Natural killer cell (primary cell): ENCODE measurements around the gene BDP1. TPM values are rescaled to one million over a fixed set of nuclear protein-coding genes. Genes with fewer than 3 reads are reported as not detected.
A peak's percentile ranks its signal among the peaks of the same experiment; 100 is the strongest.

Source experiments
- ATAC-seq, 3 donors: fragments of 150-1000 bp in 2 of 3; fragments of 200-7000 bp in 1 of 3; cut with Tn5 transposase; 1 replicate in 1 of 3; 2 replicates in 2 of 3; pipeline ENCODE4 v1.10.0; 2021; ENCODE audit warnings: mild to moderate bottlenecking in 2 of 3, moderate library complexity in 2 of 3
- DNase-seq, 2 donors: peaks; one replicate each; pipeline versions ENCODE4 v3.0.0 to v3.0.0-alpha.2; 2013 to 2021; ENCODE audit warnings: mixed read lengths in 1 of 2
- H3K27ac ChIP-seq: one replicate; pipeline ENCODE4 v1.5.1; 2013; ENCODE audit warnings: mild to moderate bottlenecking, low read length
- H3K27me3 ChIP-seq: one replicate; pipeline ENCODE4 v1.6.1; 2013; ENCODE audit warnings: low read length; ENCODE audit not compliant: control insufficient read depth, insufficient read depth
- H3K36me3 ChIP-seq: one replicate; pipeline ENCODE4 v1.6.1; 2013; ENCODE audit warnings: low read length; ENCODE audit not compliant: control insufficient read depth, insufficient read depth
- H3K4me1 ChIP-seq: one replicate; pipeline ENCODE4 v1.6.1; 2013; ENCODE audit warnings: low read length; ENCODE audit not compliant: control insufficient read depth, insufficient read depth
- H3K4me3 ChIP-seq: one replicate; pipeline ENCODE4 v1.5.1; 2013; ENCODE audit warnings: low read length
- H3K9me3 ChIP-seq: one replicate; pipeline ENCODE4 v1.6.1; 2013; ENCODE audit warnings: low read length; ENCODE audit not compliant: control insufficient read depth, insufficient read depth
- H3K27ac Mint-ChIP-seq, 2 donors: one replicate each; pipeline ENCODE4 v1.8.0; 2022; ENCODE audit warnings: mild to moderate bottlenecking in 2 of 2, mixed read lengths in 2 of 2, moderate library complexity in 1 of 2
- H3K27me3 Mint-ChIP-seq, 2 donors: one replicate each; pipeline ENCODE4 v1.8.0; 2022; ENCODE audit warnings: low read depth in 2 of 2, mixed read lengths in 2 of 2
- H3K36me3 Mint-ChIP-seq: one replicate; pipeline ENCODE4 v1.8.0; 2022; ENCODE audit warnings: mixed read lengths
- H3K4me1 Mint-ChIP-seq, 2 donors: one replicate each; pipeline ENCODE4 v1.8.0; 2022; ENCODE audit warnings: mixed read lengths in 2 of 2
- H3K4me3 Mint-ChIP-seq: one replicate; pipeline ENCODE4 v1.8.0; 2022; ENCODE audit warnings: mild to moderate bottlenecking, moderate library complexity, mixed read lengths
- H3K9me3 Mint-ChIP-seq, 2 donors: one replicate each; pipeline ENCODE4 v1.8.0; 2022; ENCODE audit warnings: mixed read lengths in 2 of 2
- WGBS: methylation state at CpG from one replicate; pipeline ENCODE4 v1.1.7; 2013; ENCODE audit warnings: missing lambda C conversion rate; ENCODE audit not compliant: insufficient coverage; 5-methylcytosine and 5-hydroxymethylcytosine counted together
- intact Hi-C: fragments of 100-400 bp; cut with micrococcal nuclease; formaldehyde crosslinking; loops from one replicate; pipeline ENCODE4 v1.14.2; 2022
- total RNA-seq, 4 donors: library from RNA; stranded (reverse); fragments of 120-200 nt in 1 of 4; gene quantifications; one replicate each; pipeline versions ENCODE4 v1.2.3 to v1.2.4, GENCODE V29; 2013 to 2022
- TF ChIP-seq, protein P1 (sequence below): fragments of 200-600 bp; IDR thresholded peaks from one replicate; pipeline ENCODE4 v1.8.0; 2022; ENCODE audit warnings: antibody characterized with exemption

Gene BDP1
- total RNA-seq, 3 donors from 2014 or later (not counting 1 experiment from before 2014, with no cell fraction given), result 45.1 to 46.2 (median 45.8) TPM

DNA sequence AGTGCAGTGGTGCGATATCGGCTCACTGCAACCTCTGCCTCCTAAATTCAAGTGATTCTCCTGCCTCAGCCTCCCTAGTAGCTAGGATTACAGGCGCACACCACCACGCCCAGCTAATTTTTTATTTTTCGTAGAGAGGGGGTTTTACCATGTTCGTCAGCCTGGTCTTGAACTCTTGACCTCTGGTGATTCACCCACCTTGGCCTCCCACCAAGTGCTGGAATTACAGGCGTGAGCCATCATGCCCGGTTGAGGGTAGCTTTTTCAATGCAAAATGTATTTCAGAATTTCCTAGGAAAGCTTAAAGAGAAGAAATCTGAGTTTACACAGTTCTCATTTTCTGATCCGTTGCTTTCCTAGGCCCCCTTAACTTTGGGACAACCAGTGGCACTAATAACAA lies 15.7 kb downstream of the BDP1 start:
- Mint-ChIP-seq H3K27ac (no peak overlapping the region), H3K9me3 (no peaks in the 10 kb centered on the region), H3K27me3 (no peaks in the 10 kb centered on the region), H3K4me3 (no peak overlapping the region), H3K36me3 (no peaks in the 10 kb centered on the region), H3K4me1 (peaks cover 5 to 7% of the 10 kb centered on the region in 2 donors)
- Histone ChIP-seq H3K27ac (no peak overlapping the region), H3K27me3 (no peaks in the 10 kb centered on the region), H3K36me3 (peaks cover 54% of the 10 kb centered on the region), H3K4me3 (no peak overlapping the region), H3K4me1 (no peaks in the 10 kb centered on the region), H3K9me3 (no peaks in the 10 kb centered on the region)
- ATAC-seq (no peak), DNase-seq (no peak)
- WGBS, result 91% methylated on average over 7 of the region's 9 CpGs
- TF ChIP-seq, protein P1, sequence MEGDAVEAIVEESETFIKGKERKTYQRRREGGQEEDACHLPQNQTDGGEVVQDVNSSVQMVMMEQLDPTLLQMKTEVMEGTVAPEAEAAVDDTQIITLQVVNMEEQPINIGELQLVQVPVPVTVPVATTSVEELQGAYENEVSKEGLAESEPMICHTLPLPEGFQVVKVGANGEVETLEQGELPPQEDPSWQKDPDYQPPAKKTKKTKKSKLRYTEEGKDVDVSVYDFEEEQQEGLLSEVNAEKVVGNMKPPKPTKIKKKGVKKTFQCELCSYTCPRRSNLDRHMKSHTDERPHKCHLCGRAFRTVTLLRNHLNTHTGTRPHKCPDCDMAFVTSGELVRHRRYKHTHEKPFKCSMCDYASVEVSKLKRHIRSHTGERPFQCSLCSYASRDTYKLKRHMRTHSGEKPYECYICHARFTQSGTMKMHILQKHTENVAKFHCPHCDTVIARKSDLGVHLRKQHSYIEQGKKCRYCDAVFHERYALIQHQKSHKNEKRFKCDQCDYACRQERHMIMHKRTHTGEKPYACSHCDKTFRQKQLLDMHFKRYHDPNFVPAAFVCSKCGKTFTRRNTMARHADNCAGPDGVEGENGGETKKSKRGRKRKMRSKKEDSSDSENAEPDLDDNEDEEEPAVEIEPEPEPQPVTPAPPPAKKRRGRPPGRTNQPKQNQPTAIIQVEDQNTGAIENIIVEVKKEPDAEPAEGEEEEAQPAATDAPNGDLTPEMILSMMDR, result no peak
- intact Hi-C loops, result no loop called here

DNA sequence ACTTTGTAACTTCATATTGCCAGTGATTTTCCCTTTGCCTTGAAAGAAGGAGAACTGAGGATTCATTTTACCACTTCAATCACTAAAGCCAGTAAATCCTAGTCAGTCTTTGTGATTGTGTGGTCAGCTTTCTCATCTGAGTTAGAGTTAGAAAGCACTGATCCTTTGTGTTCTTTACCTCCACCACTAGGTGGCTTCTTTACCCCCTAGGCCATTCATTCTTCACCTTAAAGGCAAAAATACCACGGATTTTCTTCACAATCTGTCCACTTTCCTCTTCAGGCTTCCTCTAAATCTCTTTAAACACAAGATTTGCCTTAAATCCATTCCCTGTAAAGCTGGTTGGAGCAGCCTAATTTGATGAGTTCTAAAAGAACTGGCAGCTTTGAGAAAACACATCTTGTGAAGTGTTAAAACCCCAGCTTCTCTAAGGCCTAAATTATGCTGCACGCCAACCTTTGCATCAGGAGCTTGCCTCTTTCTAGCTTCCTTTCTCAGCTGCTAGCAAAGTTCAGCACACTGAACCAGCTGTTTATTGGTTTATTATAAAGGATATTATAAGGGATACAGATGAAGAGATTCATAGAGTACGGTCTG lies 20.4 kb downstream of the BDP1 start:
- TF ChIP-seq, protein P1, result peak; percentile 58
- peaks cover 39% of the 10 kb centered on the region for H3K36me3 ChIP-seq
- no peaks in the 10 kb centered on the region for H3K27me3 ChIP-seq
- WGBS, result 70% methylated on average over 3 of the region's 3 CpGs
- DNase-seq (peak in 1 of 2 donors; percentile 35), ATAC-seq (peak in 2 of 3 donors; percentile 50 to 73)
- no peaks in the 10 kb centered on the region for H3K4me1 ChIP-seq
- H3K4me3 ChIP-seq, result no peak overlapping the region
- no peaks in the 10 kb centered on the region for H3K36me3 Mint-ChIP-seq
- H3K27ac ChIP-seq, result no peak overlapping the region
- peak overlapping the region; percentile 43 to 64 for H3K27ac Mint-ChIP-seq
- no peaks in the 10 kb centered on the region for H3K9me3 Mint-ChIP-seq
- H3K4me3 Mint-ChIP-seq, result no peak overlapping the region
- H3K4me1 Mint-ChIP-seq, result peaks cover 5 to 7% of the 10 kb centered on the region in 2 donors
- intact Hi-C loops, result loop anchor here (5.0 kb wide), 1 partner anchor 281 kb away; no protein-coding TSS in a partner anchor
- H3K9me3 ChIP-seq, result no peaks in the 10 kb centered on the region
- H3K27me3 Mint-ChIP-seq, result no peaks in the 10 kb centered on the region

DNA sequence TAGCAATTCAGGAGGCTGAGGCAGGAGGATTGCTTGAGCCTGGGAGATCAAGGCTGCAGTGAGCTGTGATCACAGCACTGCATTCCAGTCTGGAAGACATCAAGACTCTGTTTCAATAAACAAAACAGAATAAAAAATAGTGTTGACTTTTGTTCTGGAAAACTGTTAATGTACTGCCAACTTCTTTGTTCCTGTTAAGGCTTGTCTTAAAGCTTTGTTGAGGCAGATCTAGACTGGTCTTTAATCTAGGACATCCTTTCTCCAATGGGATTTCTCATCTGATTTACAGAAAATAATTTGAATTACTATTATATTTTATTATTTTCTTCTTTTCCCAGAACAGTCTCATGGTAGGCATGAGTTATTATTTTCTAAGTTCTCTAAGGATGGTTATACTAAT lies 26.0 kb downstream of the BDP1 start:
- intact Hi-C loops, result no loop called here
- no peaks in the 10 kb centered on the region for H3K4me1 ChIP-seq
- no peaks in the 10 kb centered on the region for H3K27me3 Mint-ChIP-seq
- no peak for ATAC-seq
- H3K36me3 Mint-ChIP-seq, result peaks cover 12% of the 10 kb centered on the region
- DNase-seq, result no peak
- H3K4me1 Mint-ChIP-seq, result peaks cover 6 to 19% of the 10 kb centered on the region in 2 donors
- peaks cover 50% of the 10 kb centered on the region for H3K36me3 ChIP-seq
- H3K4me3 ChIP-seq, result no peak overlapping the region
- H3K27ac Mint-ChIP-seq, result no peak overlapping the region
- no peak overlapping the region for H3K27ac ChIP-seq
- no peak overlapping the region for H3K4me3 Mint-ChIP-seq
- no peaks in the 10 kb centered on the region for H3K9me3 ChIP-seq
- TF ChIP-seq, protein P1, result no peak
- H3K27me3 ChIP-seq, result no peaks in the 10 kb centered on the region
- no peaks in the 10 kb centered on the region for H3K9me3 Mint-ChIP-seq

DNA sequence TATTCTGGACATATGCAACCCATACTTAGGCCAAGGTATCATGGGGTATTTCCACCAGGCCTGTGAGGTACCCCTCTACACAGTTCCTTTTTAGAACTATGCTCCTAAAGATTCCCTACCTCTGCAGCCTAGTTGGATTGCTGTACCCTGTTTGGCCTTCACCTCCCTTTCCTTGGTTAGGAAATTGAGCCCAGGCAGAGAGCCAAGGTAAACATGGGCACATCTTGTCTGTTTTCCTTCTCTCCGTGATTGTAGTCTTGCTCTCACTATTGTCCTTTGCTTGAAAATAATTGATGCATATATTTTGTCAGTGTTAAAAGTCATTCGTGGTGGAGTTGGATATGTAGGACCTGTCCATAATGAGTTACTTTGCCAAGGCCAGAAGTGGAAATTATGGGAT lies 26.7 kb downstream of the BDP1 start:
- TF ChIP-seq, protein P1, result no peak
- H3K27ac Mint-ChIP-seq, result no peak overlapping the region
- H3K36me3 Mint-ChIP-seq, result peaks cover 12% of the 10 kb centered on the region
- Histone ChIP-seq H3K4me1 (no peaks in the 10 kb centered on the region), H3K27me3 (no peaks in the 10 kb centered on the region), H3K36me3 (peaks cover 56% of the 10 kb centered on the region), H3K9me3 (no peaks in the 10 kb centered on the region), H3K4me3 (no peak overlapping the region), H3K27ac (no peak overlapping the region)
- H3K4me1 Mint-ChIP-seq, result peaks cover 6 to 19% of the 10 kb centered on the region in 2 donors
- ATAC-seq, result no peak
- DNase-seq, result no peak
- H3K27me3 Mint-ChIP-seq, result no peaks in the 10 kb centered on the region
- H3K9me3 Mint-ChIP-seq, result no peaks in the 10 kb centered on the region
- intact Hi-C loops, result no loop called here
- H3K4me3 Mint-ChIP-seq, result no peak overlapping the region
- WGBS, result 97% methylated on average over 2 of the region's 2 CpGs
